Ascending aorta (tissue), 2 donors: ENCODE measurements around the gene C3orf18. TPM values are rescaled to one million over a fixed set of nuclear protein-coding genes. Genes with fewer than 3 reads are reported as not detected.
A peak's percentile ranks its signal among the peaks of the same experiment; 100 is the strongest.

Experiments used
- DNase-seq, 2 donors: peaks; one replicate each; pipeline ENCODE4 v3.0.0-alpha.2; 2019; ENCODE audit warnings: low spot score in 2 of 2
- H3K27ac ChIP-seq, 2 donors: fragments of 200-600 bp; sonication (generic); one replicate each; pipeline ENCODE4 v1.5.1; 2016 to 2017; ENCODE audit warnings: mild to moderate bottlenecking in 1 of 2
- H3K27me3 ChIP-seq: fragments of 200-600 bp; sonication (generic); one replicate; pipeline ENCODE4 v1.5.1; 2017
- H3K36me3 ChIP-seq, 2 donors: fragments of 200-600 bp; sonication (generic); one replicate each; pipeline ENCODE4 v1.5.1; 2016
- H3K4me1 ChIP-seq, 2 donors: fragments of 200-600 bp; sonication (generic); one replicate each; pipeline ENCODE4 v1.5.1; 2016 to 2017; ENCODE audit warnings: mild to moderate bottlenecking in 1 of 2
- H3K4me3 ChIP-seq, 2 donors: fragments of 200-600 bp; sonication (generic); one replicate each; pipeline ENCODE4 v1.5.1; 2016 to 2017; ENCODE audit warnings: mild to moderate bottlenecking in 1 of 2
- H3K9me3 ChIP-seq, 2 donors: fragments of 200-600 bp; sonication (generic); one replicate each; pipeline ENCODE4 v1.5.1; 2016
- intact Hi-C: fragments of 100-400 bp; cut with DNase I; formaldehyde crosslinking; loops from one replicate; pipeline ENCODE4 v1.15.1; 2023
- total RNA-seq: library from RNA; depleted of rRNA; stranded (reverse); fragments of >200 nt; gene quantifications from one replicate; pipeline ENCODE4 v1.1.0, GENCODE V29; 2016
- TF ChIP-seq, protein P1 (sequence below), 3 experiments: fragments of 200-600 bp in 2 of 3; fragments of 450-650 bp in 1 of 3; sonication (generic) in 2 of 3; IDR thresholded peaks; one replicate each; pipeline ENCODE4 v1.5.1; 2016 to 2019; ENCODE audit warnings: antibody characterized with exemption in 3 of 3, mild to moderate bottlenecking in 1 of 3, moderate library complexity in 1 of 3

Gene C3orf18
- total RNA-seq, 1 donor from 2014 or later: 29.5 TPM

DNA sequence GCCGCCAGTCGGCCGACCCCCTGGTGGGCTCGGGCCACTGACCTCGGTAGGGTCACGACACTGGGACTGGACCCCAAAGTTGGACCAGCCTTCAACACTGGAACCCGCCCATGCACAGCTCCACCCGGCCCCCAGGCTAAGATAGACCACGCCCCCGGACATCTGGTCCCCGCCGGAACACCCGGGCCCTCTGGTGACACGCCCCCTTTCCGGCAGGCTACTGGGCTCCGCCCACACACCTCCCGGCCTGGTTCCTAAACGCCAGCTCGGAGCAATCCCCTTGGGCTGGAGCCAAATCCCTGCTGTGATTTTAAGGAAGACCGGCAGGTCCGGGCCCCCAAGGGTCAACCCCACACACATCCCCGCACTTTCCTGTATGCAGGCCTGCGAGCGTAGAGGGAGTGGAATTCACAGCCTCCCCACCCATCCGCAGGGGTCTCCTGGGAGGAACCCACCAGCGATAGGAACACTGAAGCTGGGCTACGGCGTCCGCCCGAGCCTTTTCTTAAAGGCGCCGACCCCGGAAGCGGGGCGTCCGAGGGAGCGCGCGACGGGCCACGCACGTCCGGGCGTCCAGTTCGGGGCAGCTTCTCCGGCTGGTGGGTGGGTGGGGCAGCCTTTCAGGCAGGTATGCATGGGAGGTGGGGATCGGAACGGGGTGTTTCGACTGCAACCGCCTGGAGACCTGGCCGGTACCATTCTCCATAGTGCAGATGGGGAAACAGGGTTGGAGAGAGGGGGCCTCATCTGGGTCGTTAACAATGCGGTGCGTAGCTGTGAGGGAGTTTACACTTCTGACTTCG lies 1.6 kb upstream of the C3orf18 start, which contains the start of gene HEMK1:
Gene HEMK1, plus strand, starts transcription at position 576 of the 803 bp plus-strand sequence. CDS start 1,583 bp downstream, outside the sequence.
- intact Hi-C loops: loop anchor here (1.0 to 2.0 kb wide), 3 partner anchors 32 to 930 kb away; partner anchors contain the start of gene MANF
- no peaks in the 10 kb centered on the region for H3K9me3 ChIP-seq
- peak within 1 kb of the TSS; percentile 74 to 89 for H3K4me3 ChIP-seq
- TF ChIP-seq, protein P1, sequence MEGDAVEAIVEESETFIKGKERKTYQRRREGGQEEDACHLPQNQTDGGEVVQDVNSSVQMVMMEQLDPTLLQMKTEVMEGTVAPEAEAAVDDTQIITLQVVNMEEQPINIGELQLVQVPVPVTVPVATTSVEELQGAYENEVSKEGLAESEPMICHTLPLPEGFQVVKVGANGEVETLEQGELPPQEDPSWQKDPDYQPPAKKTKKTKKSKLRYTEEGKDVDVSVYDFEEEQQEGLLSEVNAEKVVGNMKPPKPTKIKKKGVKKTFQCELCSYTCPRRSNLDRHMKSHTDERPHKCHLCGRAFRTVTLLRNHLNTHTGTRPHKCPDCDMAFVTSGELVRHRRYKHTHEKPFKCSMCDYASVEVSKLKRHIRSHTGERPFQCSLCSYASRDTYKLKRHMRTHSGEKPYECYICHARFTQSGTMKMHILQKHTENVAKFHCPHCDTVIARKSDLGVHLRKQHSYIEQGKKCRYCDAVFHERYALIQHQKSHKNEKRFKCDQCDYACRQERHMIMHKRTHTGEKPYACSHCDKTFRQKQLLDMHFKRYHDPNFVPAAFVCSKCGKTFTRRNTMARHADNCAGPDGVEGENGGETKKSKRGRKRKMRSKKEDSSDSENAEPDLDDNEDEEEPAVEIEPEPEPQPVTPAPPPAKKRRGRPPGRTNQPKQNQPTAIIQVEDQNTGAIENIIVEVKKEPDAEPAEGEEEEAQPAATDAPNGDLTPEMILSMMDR (IDR thresholded peaks at IDR 0.05): no peak
- H3K4me1 ChIP-seq: peaks cover 0 to 19% of the 10 kb centered on the region in 2 donors
- no peaks in the 10 kb centered on the region for H3K27me3 ChIP-seq
- peak; percentile 90 to 99 for DNase-seq
- H3K36me3 ChIP-seq: no peaks in the 10 kb centered on the region
- H3K27ac ChIP-seq: peak within 1 kb of the TSS; percentile 75 to 85

DNA sequence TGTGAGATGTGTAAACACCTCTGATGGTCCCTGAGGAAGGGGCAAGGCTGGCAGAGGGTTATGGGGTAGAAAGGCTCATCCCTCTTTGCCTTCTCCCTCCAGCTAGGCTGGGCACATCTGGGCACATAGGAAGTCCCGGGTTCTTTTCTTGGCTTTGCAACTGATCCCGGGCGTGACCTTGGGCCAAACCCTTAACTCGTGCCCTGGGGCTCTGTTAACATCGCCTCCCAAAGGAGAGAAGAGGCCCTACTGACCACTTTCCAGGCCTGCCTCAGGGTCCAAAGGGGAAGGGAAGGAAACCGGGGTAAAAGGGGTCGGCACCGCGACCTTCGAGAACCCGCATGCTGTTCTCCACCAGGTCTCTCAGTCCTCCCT lies 549 bp downstream of the C3orf18 start:
- H3K9me3 ChIP-seq: no peaks in the 10 kb centered on the region
- H3K4me1 ChIP-seq: peaks cover 0 to 17% of the 10 kb centered on the region in 2 donors
- no peak for DNase-seq
- H3K27ac ChIP-seq: peak overlapping the region; percentile 75 to 85
- intact Hi-C loops: loop anchor here (2.0 kb wide), 2 partner anchors 208 to 1104 kb away; partner anchors contain the start of genes TEX264 and TMEM115
- H3K36me3 ChIP-seq: no peaks in the 10 kb centered on the region
- H3K27me3 ChIP-seq: no peaks in the 10 kb centered on the region
- TF ChIP-seq, protein P1 (IDR thresholded peaks at IDR 0.05): no peak
- H3K4me3 ChIP-seq: peak overlapping the region; percentile 76 to 89

DNA sequence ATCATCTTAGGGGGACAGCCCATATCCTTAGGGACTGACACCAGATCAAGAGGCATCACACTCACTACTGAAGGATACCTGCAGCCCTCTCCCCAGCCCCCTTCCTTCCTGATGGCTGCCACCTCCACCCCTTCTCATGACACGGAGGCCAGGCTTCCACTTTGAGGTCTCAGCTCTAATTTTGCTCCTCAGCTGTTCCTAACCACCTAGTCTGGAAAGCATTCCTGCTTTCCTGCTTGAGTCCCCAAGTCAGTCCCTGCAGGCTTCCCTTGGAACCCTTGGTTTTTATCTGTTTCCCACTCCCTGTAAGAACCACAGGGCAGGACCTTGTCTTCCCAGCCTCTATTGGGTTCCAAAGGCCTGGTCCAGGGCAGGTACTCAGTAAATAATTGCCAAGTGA lies 3.2 kb downstream of the C3orf18 start:
- H3K4me1 ChIP-seq: peaks cover 0 to 8% of the 10 kb centered on the region in 2 donors
- DNase-seq: no peak
- intact Hi-C loops: no loop called here
- no peak overlapping the region for H3K4me3 ChIP-seq
- no peaks in the 10 kb centered on the region for H3K27me3 ChIP-seq
- H3K27ac ChIP-seq: no peak overlapping the region
- no peaks in the 10 kb centered on the region for H3K36me3 ChIP-seq
- TF ChIP-seq, protein P1 (IDR thresholded peaks at IDR 0.05): no peak
- H3K9me3 ChIP-seq: no peaks in the 10 kb centered on the region

DNA sequence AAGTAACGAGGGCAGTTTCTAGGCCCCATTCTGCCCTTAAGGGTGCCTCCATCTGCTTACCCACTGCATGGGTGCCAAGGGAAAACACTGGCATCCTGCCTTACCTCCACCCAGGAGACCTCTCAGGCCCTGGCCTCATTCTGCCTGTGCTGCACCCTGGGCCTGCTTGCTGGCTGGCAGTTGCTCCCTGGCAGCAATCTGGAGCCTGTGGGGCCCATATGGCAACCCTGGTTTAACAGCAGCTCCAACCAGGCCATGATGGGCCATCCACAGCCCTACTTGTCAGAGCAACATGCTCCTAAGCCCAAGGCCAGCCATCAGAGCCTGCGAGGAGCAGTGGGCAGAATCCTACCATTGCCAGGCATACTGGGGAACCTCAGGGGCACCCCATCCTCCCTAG lies 3.7 kb downstream of the C3orf18 start:
- intact Hi-C loops: no loop called here
- no peaks in the 10 kb centered on the region for H3K36me3 ChIP-seq
- H3K9me3 ChIP-seq: no peaks in the 10 kb centered on the region
- no peaks in the 10 kb centered on the region for H3K27me3 ChIP-seq
- no peak for DNase-seq
- H3K27ac ChIP-seq: no peak overlapping the region
- TF ChIP-seq, protein P1 (IDR thresholded peaks at IDR 0.05): no peak
- no peak overlapping the region for H3K4me3 ChIP-seq
- peaks cover 0 to 8% of the 10 kb centered on the region in 2 donors for H3K4me1 ChIP-seq

DNA sequence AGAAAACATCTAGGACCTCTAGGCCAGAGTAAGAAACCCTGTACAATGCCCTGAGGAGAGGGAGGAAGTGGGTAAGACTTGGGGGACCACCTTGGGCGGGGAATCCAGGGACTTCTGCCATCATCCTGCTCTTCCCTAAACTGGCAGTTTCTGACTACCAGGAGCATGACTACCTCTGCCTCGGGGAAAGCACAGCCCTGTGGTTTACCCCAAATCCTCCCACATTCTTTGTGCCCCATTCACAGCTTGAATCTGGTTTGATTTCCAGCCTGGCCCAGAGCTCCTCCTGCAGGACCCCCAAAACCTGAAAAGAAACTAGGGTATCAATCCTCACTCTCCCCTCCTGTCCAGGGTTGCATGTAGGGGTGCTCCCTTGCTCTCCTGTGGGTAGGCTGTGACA lies 4.7 kb downstream of the C3orf18 start:
- TF ChIP-seq, protein P1 (IDR thresholded peaks at IDR 0.05): no peak
- Histone ChIP-seq H3K4me1 (peaks cover 0 to 8% of the 10 kb centered on the region in 2 donors), H3K36me3 (no peaks in the 10 kb centered on the region), H3K27me3 (no peaks in the 10 kb centered on the region), H3K4me3 (no peak overlapping the region), H3K27ac (no peak overlapping the region), H3K9me3 (no peaks in the 10 kb centered on the region)
- DNase-seq: no peak
- intact Hi-C loops: no loop called here
